Astrocyte (in vitro differentiated cells and primary cell): ENCODE results near the gene PRDM8. TPM values are rescaled to one million over a fixed set of nuclear protein-coding genes. Genes with fewer than 3 reads are reported as not detected.
A peak's percentile ranks its signal among the peaks of the same experiment; 100 is the strongest.

Experiments used
- DNase-seq: peaks from one replicate; pipeline ENCODE4 v3.0.0-alpha.2; 2010; ENCODE audit warnings: low read depth
- FAIRE-seq: peaks from 2 replicates; lab custom pipeline; 2011; peaks lifted over from hg19 to GRCh38; lab: Jason Lieb, UNC
- H2AFZ ChIP-seq: 2 replicates; pipeline ENCODE4 v1.6.0; 2012; ENCODE audit warnings: low read depth, low read length, inconsistent platforms
- H3K27ac ChIP-seq: 2 replicates; pipeline ENCODE4 v1.5.1; 2011; ENCODE audit warnings: low read depth, low read length, inconsistent platforms
- H3K27me3 ChIP-seq: 2 replicates; pipeline ENCODE4 v1.6.0; 2011; ENCODE audit warnings: low read length, inconsistent platforms; ENCODE audit not compliant: insufficient read depth
- H3K36me3 ChIP-seq: 2 replicates; pipeline ENCODE4 v1.5.1; 2011; ENCODE audit warnings: low read length, inconsistent platforms; ENCODE audit not compliant: insufficient read depth
- H3K4me1 ChIP-seq: 2 replicates; pipeline ENCODE4 v1.5.1; 2011; ENCODE audit warnings: low read length, inconsistent platforms; ENCODE audit not compliant: insufficient read depth
- H3K4me2 ChIP-seq: 2 replicates; pipeline ENCODE4 v1.6.0; 2012; ENCODE audit warnings: low read length, inconsistent platforms
- H3K4me3 ChIP-seq: 2 replicates; pipeline ENCODE4 v1.5.1; 2011; ENCODE audit warnings: low read depth, mild to moderate bottlenecking, low read length, inconsistent platforms; ENCODE audit not compliant: insufficient read depth
- H3K79me2 ChIP-seq: 2 replicates; pipeline ENCODE4 v1.6.0; 2012; ENCODE audit warnings: mild to moderate bottlenecking, low read length, inconsistent platforms; ENCODE audit not compliant: insufficient read depth
- H3K9ac ChIP-seq: 2 replicates; pipeline ENCODE4 v1.6.0; 2012; ENCODE audit warnings: mild to moderate bottlenecking, low read length, inconsistent platforms
- H3K9me3 ChIP-seq: 2 replicates; pipeline ENCODE4 v1.5.1; 2012; ENCODE audit warnings: low read depth, mild to moderate bottlenecking, low read length, inconsistent platforms; ENCODE audit not compliant: insufficient read depth
- H4K20me1 ChIP-seq: 2 replicates; pipeline ENCODE4 v1.6.0; 2012; ENCODE audit warnings: low read length, inconsistent platforms; ENCODE audit not compliant: insufficient read depth
- H3K27ac Mint-ChIP-seq: one replicate; pipeline ENCODE4 v1.8.0; 2021; ENCODE audit warnings: mild to moderate bottlenecking, mixed read lengths; ENCODE audit not compliant: unreplicated experiment
- H3K27me3 Mint-ChIP-seq: one replicate; pipeline ENCODE4 v1.8.0; 2021; ENCODE audit warnings: low read depth, mixed read lengths; ENCODE audit not compliant: unreplicated experiment
- H3K36me3 Mint-ChIP-seq: one replicate; pipeline ENCODE4 v1.8.0; 2021; ENCODE audit warnings: low read depth, mixed read lengths; ENCODE audit not compliant: unreplicated experiment
- H3K4me1 Mint-ChIP-seq: one replicate; pipeline ENCODE4 v1.8.0; 2021; ENCODE audit warnings: low read depth, mixed read lengths; ENCODE audit not compliant: unreplicated experiment
- H3K4me3 Mint-ChIP-seq: one replicate; pipeline ENCODE4 v1.8.0; 2021; ENCODE audit warnings: mild to moderate bottlenecking, moderate library complexity, mixed read lengths; ENCODE audit not compliant: unreplicated experiment
- H3K9me3 Mint-ChIP-seq: one replicate; pipeline ENCODE4 v1.8.0; 2021; ENCODE audit warnings: mild to moderate bottlenecking, mixed read lengths; ENCODE audit not compliant: unreplicated experiment
- CTCF ChIP-seq: IDR thresholded peaks from 2 replicates; pipeline ENCODE4 v1.5.1; 2011; ENCODE audit warnings: low read depth, mild to moderate bottlenecking, inconsistent platforms, low read length, moderate library complexity; ENCODE audit not compliant: insufficient read depth
- EZH2 ChIP-seq: IDR thresholded peaks from 2 replicates; pipeline ENCODE4 v1.6.1; 2012; ENCODE audit warnings: mild to moderate bottlenecking, low read length, inconsistent platforms; ENCODE audit not compliant: insufficient read depth
- total RNA-seq: library from RNA; stranded (reverse); gene quantifications from 2 replicates; pipeline ENCODE4 v1.2.1, GENCODE V29; 2021

Gene PRDM8
- total RNA-seq, 1 donor from 2014 or later: 0.25 TPM

- H3K27me3 Mint-ChIP-seq: peaks cover 77% of the 10 kb centered on the region
- H3K4me1 Mint-ChIP-seq: peaks cover 1% of the 10 kb centered on the region
- Histone ChIP-seq H3K36me3 (no peaks in the 10 kb centered on the region), H3K9ac (peak overlapping the region; percentile 94), H3K79me2 (no peaks in the 10 kb centered on the region), H3K27me3 (peaks cover 46% of the 10 kb centered on the region), H3K4me1 (peaks cover 11% of the 10 kb centered on the region), H3K4me3 (peak overlapping the region; percentile 90), H2AFZ (peak overlapping the region; percentile 90), H3K4me2 (peak overlapping the region; percentile 99), H3K27ac (peak overlapping the region; percentile 46), H4K20me1 (no peaks in the 10 kb centered on the region), H3K9me3 (no peaks in the 10 kb centered on the region)
- TF ChIP-seq EZH2 (no peak), CTCF (no peak)
- FAIRE-seq (no peak), DNase-seq (no peak)
- H3K9me3 Mint-ChIP-seq: peaks cover 12% of the 10 kb centered on the region
- H3K36me3 Mint-ChIP-seq: no peaks in the 10 kb centered on the region
- H3K27ac Mint-ChIP-seq: peak overlapping the region; percentile 38
- peak overlapping the region; percentile 92 for H3K4me3 Mint-ChIP-seq
Observed at GRCh38 chr4:80184825-80185756, 12.2 kb upstream of the PRDM8 start.

GRCh38 chr4:80185787-80186548 lies 11.3 kb upstream of the PRDM8 start:
- TF ChIP-seq EZH2 (no peak), CTCF (no peak)
- Histone ChIP-seq H3K27me3 (peaks cover 54% of the 10 kb centered on the region), H2AFZ (no peak overlapping the region), H3K27ac (no peak overlapping the region), H3K4me2 (peak overlapping the region; percentile 99), H3K79me2 (no peaks in the 10 kb centered on the region), H3K4me1 (peaks cover 16% of the 10 kb centered on the region), H3K9me3 (no peaks in the 10 kb centered on the region), H3K4me3 (peak overlapping the region; percentile 90), H4K20me1 (peaks cover 4% of the 10 kb centered on the region), H3K36me3 (no peaks in the 10 kb centered on the region), H3K9ac (peak overlapping the region; percentile 94)
- no peaks in the 10 kb centered on the region for H3K36me3 Mint-ChIP-seq
- H3K27me3 Mint-ChIP-seq: peaks cover 80% of the 10 kb centered on the region
- peak overlapping the region; percentile 54 for H3K4me3 Mint-ChIP-seq
- peaks cover 3% of the 10 kb centered on the region for H3K4me1 Mint-ChIP-seq
- DNase-seq (no peak), FAIRE-seq (no peak)
- H3K9me3 Mint-ChIP-seq: peaks cover 12% of the 10 kb centered on the region
- no peak overlapping the region for H3K27ac Mint-ChIP-seq
